PFSK-1 (cell line): ENCODE results near the gene HSP90AA1.

Experiments used
- POLR2AphosphoS5 ChIP-seq: IDR thresholded peaks from 2 replicates; pipeline ENCODE4 v1.6.1; 2012; ENCODE audit warnings: low read depth, mild to moderate bottlenecking, control low read depth, low read length, moderate library complexity
- TF ChIP-seq, protein P1 (sequence below), 2 experiments: IDR thresholded peaks; 2 replicates each; pipeline versions ENCODE4 v1.6.1 to v1.8.0; 2011 to 2012; ENCODE audit warnings: low read depth in 2 of 2, low read length in 2 of 2, control low read depth in 1 of 2, inconsistent platforms in 1 of 2, mild to moderate bottlenecking in 1 of 2, moderate library complexity in 1 of 2; ENCODE audit not compliant: insufficient read depth in 1 of 2

DNA sequence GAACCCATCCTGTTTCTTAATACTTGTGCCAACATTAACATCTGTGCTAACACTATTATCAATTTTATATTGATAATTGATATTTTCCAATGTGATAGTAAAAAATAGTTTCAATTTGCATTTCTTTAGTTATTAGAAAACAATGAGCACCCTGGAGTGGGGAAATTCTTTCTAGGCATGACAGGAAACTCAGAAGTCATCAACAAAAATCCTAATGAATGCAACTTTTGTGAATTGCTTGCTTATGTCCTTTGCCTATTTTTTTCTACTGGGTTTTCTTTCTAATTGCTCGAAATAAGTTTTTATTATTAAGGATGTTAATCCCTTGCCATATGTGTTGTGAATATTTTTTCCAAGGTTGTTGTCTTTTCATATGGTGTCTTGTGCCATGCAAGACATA, 34.7 kb upstream of the HSP90AA1 start:
- TF ChIP-seq POLR2AphosphoS5: no peak
- TF ChIP-seq, protein P1, sequence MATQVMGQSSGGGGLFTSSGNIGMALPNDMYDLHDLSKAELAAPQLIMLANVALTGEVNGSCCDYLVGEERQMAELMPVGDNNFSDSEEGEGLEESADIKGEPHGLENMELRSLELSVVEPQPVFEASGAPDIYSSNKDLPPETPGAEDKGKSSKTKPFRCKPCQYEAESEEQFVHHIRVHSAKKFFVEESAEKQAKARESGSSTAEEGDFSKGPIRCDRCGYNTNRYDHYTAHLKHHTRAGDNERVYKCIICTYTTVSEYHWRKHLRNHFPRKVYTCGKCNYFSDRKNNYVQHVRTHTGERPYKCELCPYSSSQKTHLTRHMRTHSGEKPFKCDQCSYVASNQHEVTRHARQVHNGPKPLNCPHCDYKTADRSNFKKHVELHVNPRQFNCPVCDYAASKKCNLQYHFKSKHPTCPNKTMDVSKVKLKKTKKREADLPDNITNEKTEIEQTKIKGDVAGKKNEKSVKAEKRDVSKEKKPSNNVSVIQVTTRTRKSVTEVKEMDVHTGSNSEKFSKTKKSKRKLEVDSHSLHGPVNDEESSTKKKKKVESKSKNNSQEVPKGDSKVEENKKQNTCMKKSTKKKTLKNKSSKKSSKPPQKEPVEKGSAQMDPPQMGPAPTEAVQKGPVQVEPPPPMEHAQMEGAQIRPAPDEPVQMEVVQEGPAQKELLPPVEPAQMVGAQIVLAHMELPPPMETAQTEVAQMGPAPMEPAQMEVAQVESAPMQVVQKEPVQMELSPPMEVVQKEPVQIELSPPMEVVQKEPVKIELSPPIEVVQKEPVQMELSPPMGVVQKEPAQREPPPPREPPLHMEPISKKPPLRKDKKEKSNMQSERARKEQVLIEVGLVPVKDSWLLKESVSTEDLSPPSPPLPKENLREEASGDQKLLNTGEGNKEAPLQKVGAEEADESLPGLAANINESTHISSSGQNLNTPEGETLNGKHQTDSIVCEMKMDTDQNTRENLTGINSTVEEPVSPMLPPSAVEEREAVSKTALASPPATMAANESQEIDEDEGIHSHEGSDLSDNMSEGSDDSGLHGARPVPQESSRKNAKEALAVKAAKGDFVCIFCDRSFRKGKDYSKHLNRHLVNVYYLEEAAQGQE (IDR thresholded peaks at IDR 0.05; ENCODE audit: insufficient read depth in 1 of 2, low read depth in 2 of 2, low read length in 2 of 2): no peak
